Heart left ventricle (tissue), 16 donors: ENCODE measurements around the gene ATRAID. TPM values are rescaled to one million over a fixed set of nuclear protein-coding genes. Genes with fewer than 3 reads are reported as not detected.
A peak's percentile ranks its signal among the peaks of the same experiment; 100 is the strongest.

Experiments used
- ATAC-seq, 4 donors: fragments of 200-7000 bp; cut with Tn5 transposase; one replicate each; pipeline ENCODE4 v1.9.1; 2020 to 2022; ENCODE audit warnings: moderate library complexity in 4 of 4, mild to moderate bottlenecking in 3 of 4, moderate number of reproducible peaks in 1 of 4
- DNase-seq, 5 donors: peaks; one replicate each; pipeline ENCODE4 v3.0.0-alpha.2; 2020
- H3K27ac ChIP-seq, 12 donors: fragments of 200-600 bp; sonication (generic) in 4 of 12; one replicate each; pipeline versions ENCODE4 v1.5.0 to v1.8.0; 2016 to 2022; ENCODE audit warnings: mild to moderate bottlenecking in 2 of 12
- H3K27me3 ChIP-seq, 9 donors: fragments of 200-600 bp; sonication (generic) in 2 of 9; one replicate each; pipeline versions ENCODE4 v1.5.1 to v1.8.0; 2016 to 2022; ENCODE audit warnings: mild to moderate bottlenecking in 3 of 9
- H3K36me3 ChIP-seq, 9 donors: fragments of 200-600 bp; sonication (generic) in 2 of 9; one replicate each; pipeline versions ENCODE4 v1.5.0 to v1.8.0; 2018 to 2022; ENCODE audit warnings: mild to moderate bottlenecking in 2 of 9
- H3K4me1 ChIP-seq, 12 donors: fragments of 200-600 bp; sonication (generic) in 4 of 12; one replicate each; pipeline versions ENCODE4 v1.5.0 to v1.8.0; 2016 to 2022; ENCODE audit warnings: mild to moderate bottlenecking in 3 of 12
- H3K4me3 ChIP-seq, 12 donors: fragments of 200-600 bp; sonication (generic) in 4 of 12; one replicate each; pipeline versions ENCODE4 v1.5.0 to v1.8.0; 2017 to 2022; ENCODE audit warnings: mild to moderate bottlenecking in 9 of 12, moderate library complexity in 4 of 12
- H3K9me3 ChIP-seq, 12 donors: fragments of 200-600 bp; sonication (generic) in 4 of 12; one replicate each; pipeline versions ENCODE4 v1.5.0 to v1.8.0; 2016 to 2022; ENCODE audit warnings: mild to moderate bottlenecking in 1 of 12
- POLR2A ChIP-seq, 2 donors: fragments of 450-650 bp; IDR thresholded peaks; one replicate each; pipeline ENCODE4 v1.6.1; 2017; ENCODE audit warnings: antibody characterized with exemption in 2 of 2, mild to moderate bottlenecking in 2 of 2, moderate library complexity in 2 of 2
- WGBS, 4 donors: extraction: QIAGEN DNeasy Blood & Tissue Kit in 2 of 4; methylation state at CpG; one replicate each; pipeline versions ENCODE4 v1.1.5 to v1.1.7; 2013 to 2018; 5-methylcytosine and 5-hydroxymethylcytosine counted together
- intact Hi-C, 10 donors: fragments of 100-400 bp; cut with DNase I; formaldehyde crosslinking; loops; one replicate each; pipeline versions ENCODE4 v1.11.1 to v1.14.2; 2022
- polyA plus RNA-seq, 2 donors: library from polyadenylated mRNA; stranded (reverse); fragments of 200-250 nt; gene quantifications; one replicate each; pipeline ENCODE4 v1.2.3, GENCODE V29; 2013
- total RNA-seq, 9 donors: library from RNA; depleted of rRNA in 2 of 9; stranded (reverse); fragments of >200 nt in 2 of 9; fragmentation: NEBNext Ultra II Directional in 3 of 9; extraction: Animal tissue kit (Norgen Biotek cat#: 25700) in 3 of 9; gene quantifications; one replicate each; pipeline versions ENCODE4 v1.1.0 to v1.2.4, GENCODE V29; 2016 to 2023
- TF ChIP-seq, protein P1 (sequence below), 12 donors: fragments of 200-600 bp; sonication (generic) in 4 of 12; IDR thresholded peaks; one replicate each; pipeline versions ENCODE4 v1.5.0 to v1.8.0; 2018 to 2022; ENCODE audit warnings: antibody characterized with exemption in 12 of 12, mild to moderate bottlenecking in 5 of 12
- donor health status: ischemic (EF 13 %, LVEDD 7.1; RV severe dilation, severe dysfunction).
- donor health status: healthy with polysubstance abuse.
- donor health status: DM: no; HTN: yes; CAD: no.
- donor health status: DM: no; HTN: no; CAD: no.
- donor health status: ischemic (EF 25% LVEDD 6.9; RV normal size, moderate dysfunction).
- donor health status: ischemic (EF 25% LVEDD 5.7; RV mildly dilated, moderate dysfunction).
- donor health status: healthy.
- donor health status: DM: yes; HTN: yes; CAD: no.
- donor health status: ischemic (EF 35%, LVEDD 5.7; RV mildly dilated, moderate dysfunction).
- donor health status: nonischemic (EF 11% LVEDD 7.7; RV severe dilation, severe dysfunction).
- donor health status: DM: yes; HTN: yes; CAD: no.
- donor health status: PGD.
- donor health status: ischemic (EF 29% LVEDD 5.4; RV normal size, mild dysfunction).
- donor health status: nonischemic (EF 23%, LVEDD 6.1; RV moderate dilation, normal function).

ATRAID gene
- total and polyA plus RNA-seq, 11 donors, result 96.9 to 210 (median 144) TPM

DNA sequence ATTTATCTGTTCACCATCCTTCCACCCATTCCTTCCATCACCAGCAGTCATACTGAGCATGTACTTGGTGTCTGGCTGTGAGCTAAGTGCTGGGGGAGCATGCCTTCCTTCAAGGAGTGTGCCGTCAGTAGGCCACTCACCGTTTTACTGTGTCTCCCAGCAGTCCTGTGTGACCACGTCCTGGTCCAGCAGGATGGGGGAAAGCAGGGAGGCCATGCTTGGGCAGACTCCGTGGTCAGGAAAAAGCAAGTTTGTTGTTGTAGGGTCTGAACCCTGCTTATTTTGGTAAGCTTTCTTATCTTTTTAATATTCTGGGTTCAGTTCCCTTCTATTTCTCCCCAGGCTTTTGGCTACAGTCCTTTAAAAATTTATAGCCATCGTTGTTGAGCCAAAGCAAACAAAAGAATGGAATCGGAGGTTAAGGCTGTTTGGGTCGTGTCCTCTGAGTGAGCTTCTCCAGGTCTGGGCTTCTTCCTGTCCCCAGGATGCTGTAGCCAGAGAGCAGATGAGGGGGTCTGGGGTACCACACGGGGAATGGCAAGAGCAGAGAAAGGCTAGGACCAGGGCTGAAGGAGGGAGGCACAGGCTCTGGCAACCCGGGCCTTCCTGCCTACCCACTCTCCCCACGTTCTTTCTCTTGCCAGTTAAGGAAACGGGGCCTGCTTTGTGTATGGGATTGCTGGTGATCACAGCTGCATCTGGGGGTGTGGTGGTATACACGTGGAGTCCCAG is 37.5 kb downstream of the ATRAID start:
- DNase-seq (no peak), ATAC-seq (no peak)
- Histone ChIP-seq H3K27me3 (peaks cover 0 to 32% (median 0%) of the 10 kb centered on the region in 9 donors), H3K9me3 (no peaks in the 10 kb centered on the region), H3K36me3 (peaks cover 0 to 8% (median 0%) of the 10 kb centered on the region in 9 donors), H3K4me3 (no peak overlapping the region), H3K27ac (no peak overlapping the region), H3K4me1 (peaks cover 0 to 14% (median 4%) of the 10 kb centered on the region in 12 donors)
- WGBS, 4 donors, result 47 to 57% (median 50%) methylated on average over 11 to 12 of the region's 12 CpGs
- intact Hi-C loops, result loop anchor here in 1 of 10 donors (5.0 kb wide), 1 partner anchor 33 kb away; the partner anchor contains the start of gene TRIM54
- TF ChIP-seq, protein P1, sequence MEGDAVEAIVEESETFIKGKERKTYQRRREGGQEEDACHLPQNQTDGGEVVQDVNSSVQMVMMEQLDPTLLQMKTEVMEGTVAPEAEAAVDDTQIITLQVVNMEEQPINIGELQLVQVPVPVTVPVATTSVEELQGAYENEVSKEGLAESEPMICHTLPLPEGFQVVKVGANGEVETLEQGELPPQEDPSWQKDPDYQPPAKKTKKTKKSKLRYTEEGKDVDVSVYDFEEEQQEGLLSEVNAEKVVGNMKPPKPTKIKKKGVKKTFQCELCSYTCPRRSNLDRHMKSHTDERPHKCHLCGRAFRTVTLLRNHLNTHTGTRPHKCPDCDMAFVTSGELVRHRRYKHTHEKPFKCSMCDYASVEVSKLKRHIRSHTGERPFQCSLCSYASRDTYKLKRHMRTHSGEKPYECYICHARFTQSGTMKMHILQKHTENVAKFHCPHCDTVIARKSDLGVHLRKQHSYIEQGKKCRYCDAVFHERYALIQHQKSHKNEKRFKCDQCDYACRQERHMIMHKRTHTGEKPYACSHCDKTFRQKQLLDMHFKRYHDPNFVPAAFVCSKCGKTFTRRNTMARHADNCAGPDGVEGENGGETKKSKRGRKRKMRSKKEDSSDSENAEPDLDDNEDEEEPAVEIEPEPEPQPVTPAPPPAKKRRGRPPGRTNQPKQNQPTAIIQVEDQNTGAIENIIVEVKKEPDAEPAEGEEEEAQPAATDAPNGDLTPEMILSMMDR (IDR thresholded peaks at IDR 0.05), result no peak
- no peak for TF ChIP-seq POLR2A (IDR thresholded peaks at IDR 0.05)

DNA sequence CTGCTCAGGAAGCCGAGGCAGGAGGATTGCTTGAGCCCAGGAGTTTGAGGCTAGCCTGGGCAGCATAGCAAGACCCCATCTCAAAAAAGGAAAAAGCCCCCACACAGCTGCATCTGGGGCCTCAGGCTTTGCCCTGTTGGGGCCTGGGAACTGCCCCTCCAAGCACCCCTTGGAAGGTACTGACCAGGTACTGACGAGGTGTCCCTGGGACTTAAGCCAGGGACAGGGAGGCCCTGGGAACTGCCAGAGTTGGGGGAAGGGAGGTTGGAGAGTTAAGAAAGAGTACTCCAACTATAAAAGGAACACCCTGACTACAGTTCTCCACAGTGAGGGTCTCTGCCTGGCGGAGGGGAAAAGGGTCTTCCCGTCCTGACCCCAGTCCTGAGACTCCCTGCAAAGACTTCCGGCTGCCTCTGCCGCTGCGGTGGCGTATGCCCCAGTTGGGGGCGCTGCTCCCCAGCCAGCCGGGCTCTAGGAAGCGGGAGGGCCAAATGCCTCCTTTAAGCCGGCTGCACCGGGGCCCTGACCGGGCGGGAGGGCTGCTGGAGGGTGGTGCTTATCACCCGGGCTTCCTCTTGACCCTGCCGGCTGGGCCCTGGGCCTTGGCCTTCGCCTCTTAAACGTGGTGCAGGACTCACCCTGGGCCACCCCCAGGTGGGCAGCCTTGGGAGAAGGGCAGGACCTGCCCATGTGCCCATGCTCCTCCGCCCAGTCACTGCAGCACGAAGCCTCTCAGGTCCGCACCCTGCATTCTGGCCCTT is 38.2 kb downstream of the ATRAID start:
- intact Hi-C loops, result loop anchor here in 8 of 10 donors (1.0 to 5.0 kb wide), 7 partner anchors 29 to 53 kb away; partner anchors contain the start of gene TRIM54 (in 1 of the 8)
- whole genome bisulfite sequencing, 4 donors, result 17 to 22% (median 21%) methylated on average over 17 to 22 of the region's 22 CpGs
- TF ChIP-seq, protein P1 (IDR thresholded peaks at IDR 0.05), result peak; percentile 40 to 75 (median 68)
- TF ChIP-seq POLR2A (IDR thresholded peaks at IDR 0.05), result no peak
- H3K9me3 ChIP-seq, result no peaks in the 10 kb centered on the region
- ATAC-seq, result peak; percentile 62 to 88 (median 82)
- peaks cover 0 to 32% (median 0%) of the 10 kb centered on the region in 9 donors for H3K27me3 ChIP-seq
- peaks cover 0 to under 1% (median 0%) of the 10 kb centered on the region in 9 donors for H3K36me3 ChIP-seq
- H3K4me1 ChIP-seq, result peaks cover 0 to 14% (median 4%) of the 10 kb centered on the region in 12 donors
- DNase-seq, result peak; percentile 43 to 78 (median 62)
- no peak overlapping the region for H3K27ac ChIP-seq
- no peak overlapping the region for H3K4me3 ChIP-seq

DNA sequence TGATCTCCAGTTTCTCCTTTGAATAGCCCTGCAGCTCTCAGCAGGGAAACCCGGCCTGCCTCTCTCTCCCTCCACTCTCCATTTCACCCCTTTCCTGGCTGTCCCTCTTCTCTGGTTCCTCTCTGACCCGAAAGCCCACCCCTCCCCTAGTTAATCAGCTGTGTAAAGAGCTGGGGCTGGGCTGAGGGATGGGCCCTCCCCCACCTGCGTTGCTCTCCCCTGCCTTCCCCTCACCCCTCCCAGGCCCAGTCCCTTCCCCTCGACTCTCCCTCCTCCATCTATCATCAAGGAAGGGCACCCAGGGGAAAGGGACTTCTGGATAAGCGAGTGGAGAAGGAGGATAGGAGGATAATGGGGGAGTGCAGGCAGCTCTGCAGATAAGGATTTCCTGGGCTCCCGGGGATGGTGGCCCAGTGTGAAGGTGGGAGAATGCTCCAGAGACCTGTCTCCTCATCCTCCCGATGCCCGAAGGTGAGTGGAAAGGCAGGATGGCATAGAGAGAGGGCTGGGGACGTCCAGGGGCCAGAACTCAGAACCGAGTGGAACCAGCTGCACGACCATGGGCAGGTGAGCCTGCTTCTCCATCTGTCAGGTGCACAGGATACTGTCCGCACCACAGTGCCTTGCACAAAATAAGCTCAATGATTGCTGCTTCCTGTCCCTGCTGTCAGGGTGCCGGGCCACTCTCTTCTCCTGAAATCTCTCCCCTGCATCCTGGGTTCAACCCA is 39.0 kb downstream of the ATRAID start:
- Histone ChIP-seq H3K9me3 (no peaks in the 10 kb centered on the region), H3K27me3 (peaks cover 0 to 39% (median 0%) of the 10 kb centered on the region in 9 donors), H3K27ac (no peak overlapping the region), H3K36me3 (no peaks in the 10 kb centered on the region), H3K4me3 (no peak overlapping the region), H3K4me1 (peaks cover 0 to 11% (median 2%) of the 10 kb centered on the region in 12 donors)
- intact Hi-C loops, result loop anchor here in 7 of 10 donors (1.0 to 5.0 kb wide), 6 partner anchors 28 to 52 kb away; no protein-coding TSS in a partner anchor
- ATAC-seq (no peak), DNase-seq (no peak)
- TF ChIP-seq POLR2A (IDR thresholded peaks at IDR 0.05), result no peak
- TF ChIP-seq, protein P1 (IDR thresholded peaks at IDR 0.05), result no peak
- 49 to 61% (median 58%) methylated on average over 13 of the region's 13 CpGs for WGBS, 4 donors
